IMR-90 (cell line): ENCODE data around the gene ADARB2. TPM values are rescaled to one million over a fixed set of nuclear protein-coding genes. Genes with fewer than 3 reads are reported as not detected.

Experiments
- ATAC-seq: fragments of 200-7000 bp; cut with Tn5 transposase; 2 replicates; pipeline ENCODE4 v1.9.1; 2020; ENCODE audit warnings: low read depth, mild to moderate bottlenecking, moderate library complexity
- BruUV-seq: library from RNA; stranded (reverse); fragments of 400-500 nt; replicated peaks from 2 replicates; lab custom pipeline; 2021; lab: Mats Ljungman, UMichigan
- CTCF ChIA-PET: fragments of 300-600 bp; formaldehyde crosslinking; extraction: SDS; loops from one replicate; lab custom pipeline; 2021; ENCODE audit warnings: antibody characterized with exemption; lab: Yijun Ruan, JAX
- POLR2A ChIA-PET: fragments of 300-600 bp; sonication (Branson Sonifier 250); formaldehyde crosslinking; loops from one replicate; lab custom pipeline; 2022; ENCODE audit warnings: antibody characterized with exemption; ENCODE audit not compliant: unreplicated experiment; lab: Charles Lee
- DNase-seq: peaks from one replicate; pipeline ENCODE4 v3.0.0; 2013
- H2AFZ ChIP-seq: replicated peaks from 2 replicates; pipeline ENCODE3; 2013; ENCODE audit warnings: low read length, mild to moderate bottlenecking; ENCODE audit not compliant: poor library complexity
- H2AK5ac ChIP-seq: 2 replicates; pipeline ENCODE4 v1.6.1; 2013; ENCODE audit warnings: low read depth, low read length, inconsistent platforms
- H2AK9ac ChIP-seq: replicated peaks from 2 replicates; pipeline ENCODE3; 2013; ENCODE audit warnings: mild to moderate bottlenecking, low read depth, low read length, moderate library complexity; ENCODE audit not compliant: poor library complexity
- H2BK120ac ChIP-seq: 2 replicates; pipeline ENCODE4 v1.6.1; 2013; ENCODE audit warnings: low read depth, low read length, inconsistent platforms
- H2BK15ac ChIP-seq: 3 replicates; pipeline ENCODE4 v1.6.1; 2013; ENCODE audit warnings: low read depth, low read length, inconsistent platforms
- H2BK20ac ChIP-seq: 2 replicates; pipeline ENCODE4 v1.6.1; 2013; ENCODE audit warnings: low read depth, mild to moderate bottlenecking, inconsistent platforms, low read length, moderate library complexity
- H2BK5ac ChIP-seq: 2 replicates; pipeline ENCODE4 v1.6.1; 2013; ENCODE audit warnings: mild to moderate bottlenecking, low read depth, low read length, inconsistent platforms; ENCODE audit not compliant: poor library complexity, severe bottlenecking
- H3K14ac ChIP-seq: replicated peaks from 2 replicates; pipeline ENCODE4 v1.6.1; 2013; ENCODE audit warnings: low read depth, low read length, inconsistent platforms
- H3K18ac ChIP-seq: 2 replicates; pipeline ENCODE4 v1.6.1; 2013; ENCODE audit warnings: low read depth, low read length, control low read depth
- H3K23ac ChIP-seq: 2 replicates; pipeline ENCODE4 v1.6.1; 2013; ENCODE audit warnings: low read depth, low read length, inconsistent platforms
- H3K27ac ChIP-seq: 2 replicates; pipeline ENCODE4 v1.5.1; 2013; ENCODE audit warnings: mild to moderate bottlenecking, control low read depth, low read length; ENCODE audit not compliant: insufficient read depth
- H3K27me3 ChIP-seq: 2 replicates; pipeline ENCODE4 v1.6.1; 2013; ENCODE audit warnings: low read length; ENCODE audit not compliant: control insufficient read depth, insufficient read depth
- H3K36me3 ChIP-seq: 2 replicates; pipeline ENCODE4 v1.6.1; 2013; ENCODE audit warnings: low read length, mixed read lengths; ENCODE audit not compliant: control insufficient read depth, insufficient read depth
- H3K4ac ChIP-seq: 2 replicates; pipeline ENCODE4 v1.6.1; 2013; ENCODE audit warnings: low read depth, low read length, inconsistent platforms
- H3K4me1 ChIP-seq: 2 replicates; pipeline ENCODE4 v1.6.1; 2013; ENCODE audit warnings: low read length, mixed read lengths; ENCODE audit not compliant: control insufficient read depth, insufficient read depth
- H3K4me2 ChIP-seq: 2 replicates; pipeline ENCODE4 v1.6.1; 2013; ENCODE audit warnings: low read depth, mild to moderate bottlenecking, control low read depth, low read length, moderate library complexity
- H3K4me3 ChIP-seq: 2 replicates; pipeline ENCODE4 v1.5.1; 2013; ENCODE audit warnings: low read depth, mild to moderate bottlenecking, control low read depth, low read length, moderate library complexity; ENCODE audit not compliant: insufficient read depth
- H3K56ac ChIP-seq: 2 replicates; pipeline ENCODE4 v1.6.1; 2013; ENCODE audit warnings: low read length, inconsistent platforms; ENCODE audit not compliant: insufficient read depth; ENCODE audit errors: extremely low read depth
- H3K79me1 ChIP-seq, 2 experiments: 2 replicates each; pipeline ENCODE4 v1.6.1; 2013; ENCODE audit warnings: low read length in 2 of 2, inconsistent platforms in 1 of 2, low read depth in 1 of 2
- H3K9ac ChIP-seq: 2 replicates; pipeline ENCODE4 v1.6.1; 2013; ENCODE audit warnings: low read depth, low read length, control low read depth
- H3K9me1 ChIP-seq: 2 replicates; pipeline ENCODE4 v1.6.1; 2013; ENCODE audit warnings: low read length, inconsistent platforms; ENCODE audit not compliant: insufficient read depth
- H3K9me3 ChIP-seq: 2 replicates; pipeline ENCODE4 v1.6.1; 2013; ENCODE audit warnings: low read length; ENCODE audit not compliant: control insufficient read depth, insufficient read depth
- H4K20me1 ChIP-seq: 2 replicates; pipeline ENCODE4 v1.6.1; 2013; ENCODE audit warnings: low read length, inconsistent platforms; ENCODE audit not compliant: insufficient read depth
- H4K5ac ChIP-seq: 2 replicates; pipeline ENCODE4 v1.6.1; 2013; ENCODE audit warnings: mild to moderate bottlenecking, low read depth, low read length, control low read depth
- H4K8ac ChIP-seq, 2 experiments: 2 replicates each; pipeline ENCODE4 v1.6.1; 2013; ENCODE audit warnings: low read depth in 2 of 2, low read length in 2 of 2, control low read depth in 1 of 2, inconsistent platforms in 1 of 2
- H4K91ac ChIP-seq: 2 replicates; pipeline ENCODE4 v1.6.1; 2013; ENCODE audit warnings: low read depth, low read length, inconsistent platforms; ENCODE audit not compliant: insufficient read depth
- RAD21 ChIP-seq: IDR thresholded peaks from 2 replicates; pipeline ENCODE4 v1.6.1; 2012; ENCODE audit warnings: low read length, improper control_type of control experiment
- RFX5 ChIP-seq: IDR thresholded peaks from 2 replicates; pipeline ENCODE4 v1.8.0; 2012; ENCODE audit warnings: low read depth, mild to moderate bottlenecking, low read length, moderate library complexity
- WGBS, 2 experiments: methylation state at CpG; one replicate each; pipeline versions ENCODE4 v1.1.5 to v1.1.7; 2013; ENCODE audit warnings: missing lambda C conversion rate in 2 of 2; ENCODE audit not compliant: insufficient read length in 1 of 2; ENCODE audit errors: extremely low coverage in 2 of 2; 5-methylcytosine and 5-hydroxymethylcytosine counted together
- dilution Hi-C: fragments of 300-500 bp; cut with HindIII; formaldehyde crosslinking; loops from one replicate; pipeline ENCODE4 v1.14.3; 2018; ENCODE audit warnings: low sequenced_read_pairs; ENCODE audit not compliant: unreplicated experiment
- in situ Hi-C: fragments of 300-500 bp; cut with MboI; formaldehyde crosslinking; loops from 3 replicates; pipeline ENCODE4 v1.14.3; 2019; ENCODE audit warnings: low sequenced_read_pairs, inconsistent platforms, mixed read lengths
- intact Hi-C: fragments of 100-400 bp; cut with micrococcal nuclease; formaldehyde crosslinking; loops from 2 replicates; pipeline ENCODE4 v1.10.0; 2022
- polyA plus RNA-seq, 3 experiments: library from polyadenylated mRNA; depleted of rRNA; stranded (reverse); fragments of >200 nt; gene quantifications; 2 replicates each; pipeline ENCODE4 v1.2.3, GENCODE V29; 2012; ENCODE audit warnings: low replicate concordance in 1 of 3
- total RNA-seq: library from RNA; depleted of rRNA; stranded (reverse); fragments of >200 nt; gene quantifications from 2 replicates; pipeline ENCODE4 v1.2.3, GENCODE V29; 2012

Gene ADARB2
- total and polyA plus RNA-seq, 2 of the 4 experiments (the other 2 are of a cell fraction) = not detected

GRCh38 chr10:1734288-1734687, 3.0 kb downstream of the ADARB2 start:
- no peak overlapping the region for H2AFZ ChIP-seq
- no peak for ATAC-seq
- H2BK20ac ChIP-seq = no peak overlapping the region
- H4K5ac ChIP-seq = no peak overlapping the region
- H3K9me1 ChIP-seq = no peaks in the 10 kb centered on the region
- no peak overlapping the region for H2BK120ac ChIP-seq
- no peak overlapping the region for H3K4me2 ChIP-seq
- no peak overlapping the region for H3K4ac ChIP-seq
- H2BK5ac ChIP-seq = no peak overlapping the region
- in situ Hi-C loops (no loop called here), intact Hi-C loops (no loop called here), dilution Hi-C loops (no loop called here)
- H4K20me1 ChIP-seq = no peaks in the 10 kb centered on the region
- no peak overlapping the region for H4K91ac ChIP-seq
- no peaks in the 10 kb centered on the region for H3K36me3 ChIP-seq
- no peak overlapping the region for H2BK15ac ChIP-seq
- no peaks in the 10 kb centered on the region for H3K4me1 ChIP-seq
- no TSS peak for BruUV-seq
- no peak overlapping the region for H4K8ac ChIP-seq
- H3K18ac ChIP-seq = no peak overlapping the region
- H2AK9ac ChIP-seq = no peak overlapping the region
- CTCF ChIA-PET = no interaction called here
- no peaks in the 10 kb centered on the region for H3K27me3 ChIP-seq
- no peaks in the 10 kb centered on the region for H3K79me1 ChIP-seq
- no peak for DNase-seq
- POLR2A ChIA-PET = no interaction called here
- H3K9ac ChIP-seq = no peak overlapping the region
- no peak overlapping the region for H3K56ac ChIP-seq
- H3K27ac ChIP-seq = no peak overlapping the region
- no peak overlapping the region for H2AK5ac ChIP-seq
- no peak overlapping the region for H3K23ac ChIP-seq
- peaks cover 18% of the 10 kb centered on the region; the same call in 1 of the 2 replicates for H3K9me3 ChIP-seq
- TF ChIP-seq RAD21 (no peak), RFX5 (no peak)
- no peak overlapping the region for H3K4me3 ChIP-seq
- H3K14ac ChIP-seq = no peak overlapping the region
- WGBS, 2 experiments = 0% methylated on average over 1 of the region's 3 CpGs; no CpG with 5 or more reads in 1 of the 2 experiments
